Stimulated activated naive CD8-positive, alpha-beta T cell treated with anti-CD3 and anti-CD28 coated beads, Interleukin-15, Interleukin-2, amounts not matched to agents 100 U/mL and 50 U/mL, for 24 hours (primary cell): Measurements from ENCODE around the gene SLC23A2.

Source experiments
- ATAC-seq: fragments of 150-1000 bp; cut with Tn5 transposase; one replicate; pipeline ENCODE4 v1.10.0; 2021
- DNase-seq: peaks from one replicate; pipeline ENCODE4 v3.0.0; 2021

Gene SLC23A2

DNA sequence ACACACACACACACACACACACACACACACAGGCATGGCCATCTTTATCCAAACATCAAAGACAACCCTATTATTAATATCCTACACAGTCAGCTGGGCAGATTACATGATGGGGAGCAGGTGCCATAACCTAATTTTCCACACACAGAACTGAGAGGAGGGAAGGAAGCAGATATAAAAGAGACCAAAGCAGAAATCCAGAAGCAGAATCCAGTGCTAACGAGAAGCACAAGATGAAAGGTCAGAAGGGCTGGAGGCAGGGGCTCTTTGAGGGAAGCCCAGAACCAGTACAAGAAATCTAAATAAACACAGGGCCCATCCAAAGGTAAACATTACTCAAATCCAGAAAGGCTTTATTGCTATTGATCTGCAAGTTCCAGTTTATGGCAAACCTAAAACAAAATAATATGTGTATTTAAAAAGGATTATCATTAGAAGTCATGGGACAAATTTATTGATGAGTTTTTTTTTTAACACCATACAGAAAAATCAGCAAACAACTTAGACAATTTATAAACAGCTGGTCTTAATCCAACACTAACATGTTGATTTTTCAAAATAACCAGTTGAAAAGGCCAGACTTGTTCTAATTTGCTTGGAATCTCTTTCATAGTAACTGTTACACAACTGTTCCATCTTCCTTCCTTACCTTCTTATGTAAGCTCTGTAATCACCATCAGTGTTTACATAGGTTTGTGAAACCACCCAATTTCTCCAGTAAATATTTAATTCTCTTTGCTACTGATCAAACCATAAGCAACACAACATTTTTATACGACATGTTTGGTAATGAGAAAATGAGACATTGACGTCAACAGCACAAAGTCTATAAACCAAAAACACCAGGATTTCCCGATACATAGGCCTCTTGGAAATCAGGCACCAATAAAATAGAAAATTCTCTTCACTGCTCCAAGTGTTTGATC lies 34.2 kb downstream of the SLC23A2 start:
- DNase-seq (no peak), ATAC-seq (no peak)

- DNase-seq (peak; percentile 23), ATAC-seq (peak; percentile 68)
Measured at GRCh38 chr20:4962241-4962855, 39.0 kb downstream of the SLC23A2 start.

- DNase-seq (peak; percentile 22), ATAC-seq (peak; percentile 87)
Measured at GRCh38 chr20:4961746-4962145, 39.6 kb downstream of the SLC23A2 start.

GRCh38 chr20:4959592-4959991 lies 41.7 kb downstream of the SLC23A2 start:
- ATAC-seq (no peak), DNase-seq (no peak)

DNA sequence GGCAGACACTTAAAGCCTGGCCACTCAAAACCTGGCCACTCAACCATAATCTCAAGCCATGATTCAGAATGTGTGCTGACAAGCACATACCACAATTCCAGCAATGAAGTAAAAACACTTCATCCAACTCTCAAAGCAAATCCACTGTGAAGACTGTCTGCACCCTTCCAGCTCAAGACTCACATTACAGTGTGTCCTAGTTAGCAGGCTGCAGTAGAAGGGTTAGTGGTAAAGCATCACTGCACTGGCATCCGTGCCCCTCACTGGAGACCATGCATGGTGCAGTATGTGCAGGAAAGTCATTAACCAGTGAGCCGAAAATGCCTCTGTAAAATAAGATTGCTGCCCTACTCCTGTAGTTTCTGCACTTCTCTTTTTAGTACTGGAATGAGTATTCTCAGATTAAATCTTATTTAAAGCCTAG lies 43.4 kb downstream of the SLC23A2 start:
- peak; percentile 17 for ATAC-seq
- no peak for DNase-seq

DNA sequence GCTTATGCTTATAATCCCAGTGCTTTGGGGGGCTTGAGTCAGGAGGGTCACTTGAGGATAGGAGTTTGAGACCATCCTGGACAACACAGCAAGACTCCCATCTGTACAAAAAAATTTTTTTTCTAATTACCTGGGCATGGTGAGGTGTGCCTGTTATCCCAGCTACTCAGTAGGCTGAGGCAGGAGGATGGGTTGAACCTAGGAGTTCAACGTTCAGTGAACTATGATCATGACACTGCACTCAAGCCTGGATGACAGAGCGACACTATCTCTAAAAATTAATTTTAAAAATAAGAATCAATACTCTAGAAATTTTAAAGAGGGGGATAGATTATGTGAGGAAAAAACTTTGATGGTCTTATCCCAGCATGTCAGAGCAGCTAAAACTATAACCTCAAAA lies 44.1 kb downstream of the SLC23A2 start:
- ATAC-seq = no peak

DNA sequence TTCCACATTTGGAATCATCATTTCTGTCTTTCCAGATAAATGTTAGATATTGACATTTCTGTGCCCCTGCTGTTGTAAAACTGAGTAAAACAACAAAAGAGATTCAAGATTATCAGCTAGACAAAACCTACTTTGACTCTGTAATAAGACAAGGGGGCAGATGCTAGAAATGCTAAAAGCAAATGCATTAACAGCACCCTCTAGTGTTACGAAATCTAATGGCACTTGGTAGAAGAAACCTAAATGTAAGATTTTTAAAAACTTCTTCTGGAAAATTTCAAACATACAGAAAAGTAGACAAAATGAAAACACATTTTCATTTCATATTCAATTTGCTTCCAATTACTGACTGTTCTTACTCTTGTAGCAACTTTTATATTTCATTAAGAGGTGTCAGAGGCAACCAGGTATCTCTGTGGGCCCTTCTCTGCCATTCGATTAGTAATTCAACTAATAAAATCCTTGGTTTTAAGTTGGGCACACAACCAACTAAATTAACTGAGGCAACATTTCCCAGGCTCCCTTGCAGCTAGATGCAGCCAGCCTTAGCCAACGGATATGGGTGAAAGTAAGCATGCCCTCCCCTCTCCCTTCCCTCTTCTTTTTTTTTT lies 45.0 kb downstream of the SLC23A2 start:
- no peak for ATAC-seq
- no peak for DNase-seq

More for the DNA sequence above, 44.1 kb downstream of the SLC23A2 start:
- DNase-seq = no peak

GRCh38 chr20:4953881-4954280 lies 47.4 kb downstream of the SLC23A2 start:
- DNase-seq (no peak), ATAC-seq (no peak)

DNA sequence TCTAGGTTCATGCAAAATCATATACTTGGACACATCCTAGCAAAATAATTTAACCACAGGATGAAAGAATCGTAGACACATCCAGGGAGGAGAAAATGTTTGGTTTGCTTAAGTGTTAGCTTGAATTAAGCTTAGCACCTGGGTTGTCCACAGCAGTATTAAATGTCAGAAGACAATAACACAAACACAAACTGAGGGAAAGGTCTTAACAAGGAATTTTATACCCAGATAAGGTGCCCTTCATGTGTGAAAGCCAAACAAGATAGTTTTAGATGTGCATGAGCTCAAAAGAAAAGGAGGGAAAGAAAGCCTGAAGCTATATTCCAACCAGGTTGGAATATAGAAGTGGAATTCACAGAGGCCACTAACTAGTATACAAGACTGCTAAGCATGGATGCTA lies 49.1 kb downstream of the SLC23A2 start:
- DNase-seq = no peak
- no peak for ATAC-seq

GRCh38 chr20:4951299-4951698 lies 50.0 kb downstream of the SLC23A2 start:
- DNase-seq = no peak
- no peak for ATAC-seq

- DNase-seq (no peak), ATAC-seq (no peak)
Measured at GRCh38 chr20:4950841-4951240, 50.5 kb downstream of the SLC23A2 start.

DNA sequence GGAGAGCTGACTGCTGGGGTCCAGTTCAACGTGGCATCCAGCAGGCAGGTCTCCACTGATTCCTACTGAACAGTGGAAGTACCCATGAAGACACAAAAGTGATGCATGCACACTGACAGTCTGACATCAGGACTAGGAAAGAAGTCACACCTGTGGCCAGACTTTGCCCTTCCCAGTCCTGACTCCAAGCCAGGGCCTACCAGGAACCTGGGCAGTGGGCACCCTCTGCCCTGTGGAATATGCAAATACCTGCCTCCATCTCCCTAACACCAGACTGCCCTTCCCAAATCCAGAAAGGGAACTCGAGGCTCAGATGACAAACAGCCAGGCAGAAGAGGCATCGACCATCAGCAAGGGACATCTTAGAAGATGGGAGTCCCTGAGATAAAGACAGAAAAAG lies 50.9 kb downstream of the SLC23A2 start:
- no peak for DNase-seq

DNA sequence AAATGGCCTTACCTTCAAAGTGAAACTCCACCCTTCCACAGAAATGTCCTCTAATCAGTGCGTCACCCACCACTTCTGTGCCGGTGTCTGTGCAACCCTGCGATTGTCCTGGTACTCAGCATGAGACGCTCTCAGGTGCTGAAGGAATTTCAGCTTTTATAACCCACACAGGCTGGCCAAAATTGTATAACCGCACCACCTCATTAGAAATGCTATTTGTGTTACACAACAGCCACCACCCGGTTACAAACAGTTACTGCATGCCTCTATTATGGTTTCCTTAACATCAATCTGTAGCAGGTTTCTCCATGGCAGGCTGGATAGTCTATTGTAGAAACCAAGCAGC lies 51.5 kb downstream of the SLC23A2 start:
- no peak for ATAC-seq
- no peak for DNase-seq

More for the DNA sequence above, 50.9 kb downstream of the SLC23A2 start:
- ATAC-seq = no peak

DNA sequence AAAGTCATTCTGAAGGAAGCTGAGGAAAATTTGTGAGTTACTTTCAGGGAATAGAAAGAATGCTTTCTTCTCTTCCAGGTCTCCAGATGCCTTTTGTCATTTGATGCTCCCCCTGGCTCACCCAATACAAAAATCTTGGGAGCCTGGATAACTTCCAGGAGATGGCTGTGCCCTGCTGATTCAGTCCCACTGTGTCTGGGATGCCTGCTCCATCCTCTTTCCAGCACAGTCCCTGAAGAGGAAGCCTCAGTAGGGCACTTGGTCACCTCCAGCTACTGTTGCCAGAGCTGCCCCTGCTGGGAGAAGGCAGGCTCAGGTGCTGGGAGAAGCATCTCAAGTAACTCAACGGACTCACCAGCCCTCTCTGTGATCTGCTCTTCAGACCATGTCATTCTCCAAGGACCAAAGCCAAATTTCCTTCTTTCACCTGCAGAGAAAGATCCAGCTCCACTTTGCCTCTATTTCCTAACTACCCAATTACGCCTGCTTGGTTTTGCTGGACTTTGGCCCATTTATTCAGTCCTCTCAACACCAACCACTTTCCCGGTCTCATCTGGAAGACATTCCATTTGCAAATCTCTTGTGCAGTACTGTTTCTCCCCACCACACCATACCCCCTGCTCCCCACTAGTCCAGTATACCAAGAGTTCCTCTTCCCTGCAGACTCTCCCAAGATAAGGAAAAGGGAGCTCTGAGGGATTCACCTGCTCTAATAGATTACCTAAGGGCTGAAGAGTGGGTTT lies 53.3 kb downstream of the SLC23A2 start:
- ATAC-seq (no peak), DNase-seq (no peak)

DNA sequence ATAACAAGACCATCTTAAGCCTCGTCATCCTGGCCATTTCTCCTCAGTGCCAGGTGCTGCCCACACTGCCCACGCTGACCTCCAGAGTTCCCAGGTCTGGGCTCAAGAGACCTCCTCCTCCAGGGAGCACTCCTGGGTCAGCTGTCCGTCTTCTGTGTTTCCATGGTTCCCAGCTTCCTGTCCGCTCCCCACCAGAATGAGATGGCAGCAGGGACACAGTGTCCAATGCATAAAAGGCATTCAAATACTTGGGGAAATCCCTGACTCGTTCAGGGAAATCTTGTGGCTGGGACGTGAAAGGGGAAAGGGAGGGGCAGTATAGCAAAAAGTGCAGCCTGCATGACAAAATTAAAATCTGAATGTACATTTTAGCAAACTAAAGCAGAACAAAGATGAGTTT lies 54.3 kb downstream of the SLC23A2 start:
- ATAC-seq (no peak), DNase-seq (peak; percentile 23)

DNA sequence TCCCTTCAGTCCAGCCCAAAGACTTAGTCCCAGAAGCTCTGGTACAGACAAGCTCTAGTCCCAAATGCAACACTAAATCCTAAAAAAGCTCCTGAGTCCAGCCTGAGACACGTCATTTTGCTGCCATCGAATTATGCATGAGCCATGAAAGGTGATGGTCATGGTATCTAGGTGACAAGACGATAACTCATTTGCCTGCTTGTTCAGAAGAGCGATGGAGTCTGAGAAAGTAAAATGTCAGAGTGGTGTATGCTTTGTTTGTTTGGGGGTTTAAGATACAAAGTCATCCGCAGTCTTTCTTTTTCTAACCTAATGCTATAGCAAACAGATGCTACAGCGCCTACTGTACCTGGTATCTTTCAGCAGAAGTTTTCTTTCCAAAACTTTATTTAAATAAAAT lies 54.7 kb downstream of the SLC23A2 start:
- no peak for ATAC-seq

GRCh38 chr20:4944518-4945313 lies 56.6 kb downstream of the SLC23A2 start:
- DNase-seq (no peak), ATAC-seq (no peak)

More for the DNA sequence above, 54.7 kb downstream of the SLC23A2 start:
- DNase-seq = no peak

GRCh38 chr20:4942331-4942730 lies 59.0 kb downstream of the SLC23A2 start:
- ATAC-seq (no peak), DNase-seq (no peak)

GRCh38 chr20:4937407-4938319 lies 63.6 kb downstream of the SLC23A2 start:
- DNase-seq = no peak
- no peak for ATAC-seq

DNA sequence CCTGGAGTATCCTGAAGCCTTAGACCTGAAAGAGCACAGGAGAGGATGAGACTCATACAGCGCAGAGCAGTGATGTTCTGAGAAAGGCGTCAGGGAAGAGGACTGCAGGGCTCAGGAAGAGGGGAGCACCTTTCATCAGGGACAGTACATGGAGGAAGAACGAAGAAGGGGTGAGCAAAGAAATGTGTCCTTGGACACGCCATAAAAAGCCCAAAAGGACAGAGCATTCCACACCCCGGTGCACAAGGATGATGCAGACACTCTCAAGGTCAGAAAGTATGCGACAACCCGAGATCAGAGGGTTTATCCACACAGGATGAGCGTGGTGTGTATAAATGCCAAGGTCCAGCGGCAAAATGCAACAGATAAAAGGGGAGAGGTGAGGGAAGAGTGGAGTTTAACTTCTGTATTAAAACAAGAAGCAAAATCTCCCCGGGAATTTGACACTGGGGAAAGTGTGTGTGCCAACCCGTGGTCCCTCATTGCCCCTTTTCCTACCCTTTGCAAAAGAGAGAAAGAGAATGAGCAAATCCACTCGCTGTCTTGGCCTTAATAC lies 64.4 kb downstream of the SLC23A2 start:
- DNase-seq (no peak), ATAC-seq (no peak)
